ENCODE results near the gene IL36A.

IL36A gene

DNA sequence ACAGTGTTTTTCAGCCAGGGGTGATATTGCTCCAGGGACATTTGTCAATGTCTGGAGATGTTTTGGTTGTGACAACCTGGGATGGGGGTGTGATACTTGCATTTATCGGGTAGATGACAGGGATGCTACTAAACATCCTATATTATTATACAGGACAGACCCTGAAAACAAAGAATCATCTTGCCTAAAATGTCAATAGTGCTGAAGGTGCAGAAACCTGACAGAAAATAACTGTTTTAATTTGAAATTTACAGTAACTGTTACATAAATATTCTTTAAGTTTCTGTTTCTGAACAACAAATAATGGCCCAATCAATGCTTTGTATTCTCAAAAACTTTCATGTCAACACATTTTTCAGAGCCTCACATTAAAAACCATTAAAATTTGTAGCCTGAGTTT lies 2.0 kb downstream of the IL36A start:
- DNase-seq (ENCODE audit: low spot score): no peak

DNA sequence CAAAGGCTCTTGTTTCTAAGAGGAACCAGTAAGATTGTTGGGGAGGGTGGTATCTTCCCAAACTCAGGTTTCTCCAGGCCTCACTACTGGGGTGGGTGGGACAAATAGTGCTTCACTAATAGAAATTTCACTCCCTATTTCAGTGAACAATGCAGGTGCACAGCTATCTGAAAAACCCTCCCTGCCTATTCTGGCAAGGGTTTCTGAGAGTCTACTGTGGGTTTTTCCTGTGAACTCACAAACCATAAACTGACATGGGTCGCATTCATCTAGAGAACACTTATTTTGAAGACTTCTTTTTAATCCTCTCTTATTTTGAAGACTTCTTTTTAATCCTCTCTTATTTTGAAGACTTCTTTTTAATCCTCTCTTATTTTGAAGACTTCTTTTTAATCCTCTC lies 4.4 kb downstream of the IL36A start:
- DNase-seq (ENCODE audit: low spot score): no peak

DNA sequence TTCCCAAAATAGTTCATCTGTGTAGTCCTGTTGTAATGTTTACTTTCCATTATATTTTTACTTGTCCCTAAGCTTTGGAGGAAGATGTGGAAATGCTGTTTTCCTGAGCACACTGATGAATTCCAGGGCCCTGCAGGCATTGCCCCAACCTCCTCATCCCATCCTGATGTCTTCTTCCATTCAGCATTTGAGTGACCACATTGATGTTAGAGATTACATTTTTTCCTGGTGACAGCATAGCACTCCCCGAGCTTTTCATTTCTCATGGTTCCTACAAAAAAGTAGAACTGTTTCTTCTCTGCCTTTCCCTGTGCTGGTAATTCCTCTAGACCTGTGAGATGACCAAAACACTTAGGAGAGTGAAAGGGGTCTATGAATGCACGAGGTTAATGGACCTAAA lies 4.8 kb downstream of the IL36A start:
- no peak for DNase-seq (ENCODE audit: low spot score)

DNA sequence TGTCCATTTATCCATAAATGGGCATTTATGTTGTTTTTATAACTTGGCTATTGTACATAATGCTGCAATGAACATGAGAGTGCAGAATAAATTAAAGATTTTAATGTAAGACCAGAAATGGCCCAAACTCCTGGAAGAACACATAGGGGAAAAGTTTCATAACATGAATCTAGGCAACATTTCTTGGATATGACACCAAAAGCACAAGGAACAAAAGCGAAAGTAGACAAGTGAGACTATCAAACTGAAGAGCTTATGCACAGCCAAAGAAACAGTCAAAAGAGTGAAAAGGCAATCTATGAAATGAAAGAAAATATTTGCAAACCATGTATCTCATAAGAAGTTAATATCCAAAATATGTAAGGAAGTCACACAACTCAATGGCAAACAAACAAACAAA lies 5.8 kb downstream of the IL36A start:
- no peak for DNase-seq (ENCODE audit: low spot score)

DNA sequence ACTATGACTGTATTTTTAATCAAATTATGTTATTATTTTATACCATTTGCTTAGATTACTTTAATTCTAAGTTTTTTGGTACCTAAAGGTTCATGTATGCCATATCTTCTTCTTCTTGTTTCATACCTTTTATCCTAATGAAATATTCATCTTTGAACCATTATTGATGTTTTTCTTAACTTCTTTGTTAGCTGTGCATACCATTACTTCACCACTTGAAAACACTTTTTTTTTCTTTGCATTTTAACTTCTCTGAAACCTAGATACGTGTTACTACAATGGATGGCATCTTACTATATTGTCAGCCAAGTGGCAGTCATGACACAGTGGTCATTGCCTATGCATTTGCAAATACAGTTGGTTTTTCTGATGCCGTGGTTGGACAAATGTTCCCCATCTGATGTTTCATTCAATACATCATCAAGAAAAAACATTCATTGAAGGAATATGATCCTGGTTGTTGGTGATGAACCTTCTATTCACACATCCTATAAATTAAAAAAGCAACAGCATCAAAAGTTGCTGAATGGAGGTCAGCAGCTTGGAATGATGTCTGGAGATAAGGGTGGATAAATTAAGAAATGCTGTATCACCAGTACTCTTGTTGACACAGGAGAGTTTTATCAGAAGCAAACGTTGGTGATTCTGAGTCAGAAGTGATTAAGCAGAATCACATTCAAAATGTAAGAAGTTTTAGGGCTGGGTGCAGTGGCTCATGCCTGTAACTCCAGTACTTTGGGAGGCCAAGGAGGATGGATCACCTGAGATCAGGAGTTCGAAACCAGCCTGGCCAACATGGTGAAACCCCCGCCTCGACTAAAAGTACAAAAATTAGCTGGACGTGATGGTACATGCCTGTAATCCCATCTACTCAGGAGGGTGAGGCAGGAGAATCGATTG lies 7.4 kb downstream of the IL36A start:
- no peak for DNase-seq (ENCODE audit: low spot score)

DNA sequence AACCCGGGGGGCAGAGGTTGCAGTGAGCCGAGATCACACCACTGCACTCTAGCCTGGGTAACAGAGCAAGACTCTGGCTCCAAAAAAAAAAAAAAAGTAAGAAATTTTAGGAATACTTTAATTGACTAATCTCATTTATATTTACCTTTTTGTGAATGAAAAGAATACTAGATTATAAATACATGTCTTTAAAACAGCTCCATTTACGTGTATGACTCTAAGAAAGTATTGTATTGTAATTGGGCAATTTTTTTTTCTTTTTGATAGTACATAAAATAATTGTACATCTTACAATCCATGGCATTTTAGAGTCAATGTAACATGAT lies 8.0 kb downstream of the IL36A start:
- no peak for DNase-seq (ENCODE audit: low spot score)

DNA sequence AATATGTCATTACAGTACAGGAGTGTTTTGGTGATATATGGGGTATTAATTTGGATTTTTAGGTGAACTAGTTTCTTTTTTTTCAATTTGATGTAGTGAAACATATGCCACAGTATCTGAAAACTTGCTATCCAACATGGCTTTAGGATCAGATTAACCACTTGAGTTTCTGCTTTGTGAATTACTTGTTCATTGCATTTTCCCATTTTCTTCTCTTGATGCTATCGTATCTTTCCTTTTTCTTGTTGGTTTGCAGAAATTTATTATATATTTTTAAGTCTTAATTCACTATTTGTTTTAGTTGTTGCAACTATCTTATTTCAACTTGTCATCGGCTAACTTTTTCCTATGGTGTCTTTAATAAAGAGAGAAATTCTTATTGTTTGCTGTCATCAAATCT lies 8.8 kb downstream of the IL36A start:
- no peak for DNase-seq (ENCODE audit: low spot score)

DNA sequence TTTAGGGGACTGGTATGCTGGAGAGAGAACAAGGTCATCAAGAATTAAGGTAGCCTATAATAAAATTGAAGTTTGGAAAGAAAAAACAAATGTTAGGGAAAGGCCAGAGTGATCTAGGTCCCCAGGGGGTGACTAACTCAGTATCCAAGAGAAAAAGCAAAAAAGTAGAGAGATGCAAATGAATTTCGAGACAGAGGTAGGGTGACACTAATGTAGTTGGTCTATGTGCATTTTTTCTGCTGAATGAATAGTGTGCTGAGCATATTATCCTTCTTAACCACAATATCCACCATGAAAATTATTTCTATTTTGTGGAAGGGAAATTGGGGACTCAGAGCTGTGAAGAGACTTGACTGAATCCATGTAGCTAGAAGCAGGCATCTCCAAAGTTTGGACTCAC lies 9.8 kb downstream of the IL36A start:
- DNase-seq (ENCODE audit: low spot score): no peak

DNA sequence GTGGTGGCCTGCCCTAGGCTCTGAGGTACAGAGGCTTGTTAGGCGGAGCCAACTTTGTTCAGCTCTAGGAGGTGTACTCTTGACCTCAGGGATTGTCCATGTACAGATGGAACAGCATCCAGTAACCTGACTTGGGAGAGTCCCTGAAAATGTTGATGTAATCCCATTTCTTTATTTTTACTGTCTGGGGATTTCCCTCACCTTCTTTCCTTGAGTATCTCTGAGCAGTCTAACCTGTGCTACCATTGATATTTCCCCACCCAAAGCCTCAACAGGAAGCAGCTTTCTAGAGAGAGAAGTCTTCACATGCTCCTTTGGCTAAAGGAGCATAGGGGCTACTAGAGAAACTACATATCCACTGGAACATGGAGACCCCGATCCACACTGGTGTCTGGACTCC lies 10.4 kb downstream of the IL36A start:
- DNase-seq (ENCODE audit: low spot score): no peak

DNA sequence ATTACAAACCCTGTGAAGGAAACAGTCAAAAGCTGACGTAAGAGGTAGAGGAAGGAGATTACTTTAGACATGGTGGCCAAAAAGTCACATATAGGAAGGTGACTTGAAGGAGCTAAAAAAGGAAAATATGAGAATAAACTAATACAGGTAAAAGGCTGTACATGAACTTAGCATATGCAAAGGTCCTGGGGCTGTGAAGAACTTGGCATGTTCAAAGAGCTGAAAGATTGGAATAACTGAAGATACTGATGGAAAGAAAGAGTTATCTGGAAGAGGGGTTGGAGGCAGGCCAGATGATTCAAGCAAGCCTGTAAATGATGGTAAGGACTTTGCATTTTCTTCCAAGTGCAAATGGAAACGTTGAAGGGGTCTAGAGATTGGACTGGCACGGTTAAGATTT lies 13.2 kb downstream of the IL36A start:
- DNase-seq (ENCODE audit: low spot score): no peak

DNA sequence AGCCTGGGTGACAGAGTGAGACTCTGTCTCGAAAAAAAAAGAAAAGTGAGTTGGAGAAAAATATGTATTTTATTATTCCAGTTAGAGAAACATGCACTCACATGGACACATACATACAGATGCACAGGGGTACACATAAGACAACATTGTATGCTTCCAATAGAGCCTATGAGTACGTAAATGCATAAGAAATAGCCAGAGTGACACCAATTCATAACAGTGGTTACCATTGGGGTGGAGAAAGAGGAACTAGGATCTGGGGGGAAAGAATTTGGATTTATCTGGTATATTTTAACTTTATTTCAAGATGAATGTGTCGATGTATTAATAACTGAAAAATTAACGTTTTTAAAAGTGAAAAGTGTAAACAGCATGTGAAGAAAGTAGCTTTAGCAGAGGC lies 16.1 kb downstream of the IL36A start:
- no peak for DNase-seq (ENCODE audit: low spot score)

DNA sequence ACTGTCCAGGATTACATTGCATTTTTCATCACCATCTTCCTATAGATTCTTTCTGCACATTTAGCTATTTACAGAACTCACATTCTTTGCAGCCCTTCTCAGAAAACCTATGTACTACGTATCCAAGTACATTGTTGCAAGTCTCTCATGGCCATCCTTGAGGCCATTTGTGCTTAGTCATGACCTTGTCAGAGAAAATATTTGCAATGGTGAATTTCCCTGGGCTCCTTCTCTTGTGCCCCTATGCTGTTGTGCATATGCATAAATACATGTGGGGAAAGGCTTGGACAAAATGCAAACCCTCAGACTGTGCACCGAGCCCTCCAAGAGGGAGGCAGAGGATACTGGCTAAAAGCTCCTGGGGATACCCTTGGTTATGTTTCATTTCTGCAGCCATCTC lies 19.5 kb downstream of the IL36A start:
- DNase-seq (ENCODE audit: low spot score): no peak

DNA sequence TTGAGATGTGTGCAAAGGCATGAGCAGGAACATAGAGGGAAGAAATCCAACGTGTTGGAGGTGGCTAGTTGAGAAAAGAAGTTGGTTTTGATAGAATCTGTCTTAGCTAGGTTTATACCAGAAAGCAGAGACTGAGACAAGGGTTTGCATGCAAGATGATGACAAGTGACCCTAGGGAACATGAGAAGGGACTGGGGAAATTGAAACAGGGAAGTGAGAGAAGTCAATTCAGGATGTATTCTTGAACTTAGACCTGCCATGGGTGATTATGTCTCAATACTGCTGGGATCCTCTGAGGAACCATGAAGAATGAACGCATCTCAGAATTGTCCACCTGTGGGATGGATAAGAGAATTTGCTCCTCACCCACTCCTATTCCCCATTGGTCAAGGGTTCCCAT lies 20.5 kb downstream of the IL36A start:
- no peak for DNase-seq (ENCODE audit: low spot score)

DNA sequence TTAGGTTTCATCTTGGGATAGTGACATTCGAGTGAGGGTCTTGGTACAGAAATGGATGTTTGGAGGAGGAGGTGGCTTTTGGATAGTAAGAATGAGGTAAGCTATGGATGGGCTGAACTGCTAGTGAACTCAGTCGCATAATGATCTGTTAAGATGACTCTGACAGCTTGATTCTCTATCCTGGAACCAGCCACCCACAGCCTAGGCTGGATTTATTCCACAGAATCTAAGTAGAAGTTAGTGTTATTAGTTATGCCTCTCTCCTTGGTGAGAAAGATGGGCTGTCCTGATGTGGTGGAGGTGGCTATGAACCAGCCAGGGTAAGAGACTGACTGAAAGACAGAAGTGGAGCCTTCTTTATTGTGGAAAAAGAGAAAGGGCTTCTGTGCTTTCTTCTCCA lies 22.4 kb downstream of the IL36A start:
- no peak for DNase-seq (ENCODE audit: low spot score)

DNA sequence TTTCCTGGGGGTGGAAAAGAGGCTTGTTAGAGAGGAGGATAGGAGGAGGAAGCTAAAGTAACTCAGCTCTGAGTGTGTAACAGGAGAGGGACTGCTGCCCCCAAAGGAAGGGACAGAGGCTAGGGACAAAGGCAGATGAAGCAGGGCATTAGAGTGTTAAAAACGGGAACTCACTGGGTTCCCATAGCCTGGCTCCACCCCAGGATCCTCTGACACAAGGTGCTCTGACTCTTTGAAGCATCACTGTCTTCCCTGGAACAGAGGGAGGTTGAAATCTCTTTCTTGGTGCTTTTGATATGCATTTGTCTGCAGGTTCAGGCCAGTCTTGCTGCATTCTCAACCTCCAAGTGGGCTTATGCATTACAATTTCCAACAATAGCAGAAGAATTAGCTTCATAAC lies 22.9 kb downstream of the IL36A start:
- DNase-seq (ENCODE audit: low spot score): no peak

DNA sequence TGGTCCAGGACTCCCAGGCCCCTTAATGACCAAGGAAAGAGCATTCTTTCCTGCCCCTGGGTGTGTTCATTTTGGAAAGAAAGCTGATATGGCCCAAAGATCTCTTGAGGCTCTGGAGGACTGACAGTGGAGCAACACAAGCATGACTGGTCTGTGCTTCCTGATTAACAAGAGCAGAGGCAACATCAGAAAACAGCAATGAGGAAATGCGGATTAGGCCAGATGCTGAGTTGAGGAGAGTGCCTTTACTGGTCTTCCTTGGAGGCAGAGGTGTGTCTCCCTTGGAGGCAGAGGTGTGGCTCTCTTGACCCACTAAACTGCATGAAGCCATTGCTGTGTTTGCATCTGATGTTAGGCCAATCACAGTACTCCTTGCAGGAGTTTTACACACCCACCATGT lies 27.5 kb downstream of the IL36A start:
- DNase-seq (ENCODE audit: low spot score): no peak

DNA sequence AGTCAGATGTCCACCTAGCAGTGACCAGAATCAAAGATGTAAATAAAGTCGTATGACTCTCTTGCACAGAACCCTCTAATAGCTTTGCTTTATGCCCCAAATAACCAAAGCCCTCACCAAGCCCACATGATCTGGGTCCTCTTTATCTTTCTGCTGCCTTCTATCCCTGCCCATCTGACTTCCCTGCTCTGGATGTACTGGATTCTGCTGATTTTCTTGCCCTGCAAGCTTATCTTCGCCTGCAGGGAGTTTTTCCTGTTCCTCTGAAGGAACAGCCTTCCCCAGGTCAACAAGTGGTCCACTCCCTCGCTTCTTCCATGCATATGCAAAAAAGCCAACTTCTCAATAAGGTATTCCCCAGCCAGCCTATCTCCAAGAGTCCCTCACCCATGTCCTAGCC lies 28.8 kb downstream of the IL36A start:
- DNase-seq (ENCODE audit: low spot score): no peak

DNA sequence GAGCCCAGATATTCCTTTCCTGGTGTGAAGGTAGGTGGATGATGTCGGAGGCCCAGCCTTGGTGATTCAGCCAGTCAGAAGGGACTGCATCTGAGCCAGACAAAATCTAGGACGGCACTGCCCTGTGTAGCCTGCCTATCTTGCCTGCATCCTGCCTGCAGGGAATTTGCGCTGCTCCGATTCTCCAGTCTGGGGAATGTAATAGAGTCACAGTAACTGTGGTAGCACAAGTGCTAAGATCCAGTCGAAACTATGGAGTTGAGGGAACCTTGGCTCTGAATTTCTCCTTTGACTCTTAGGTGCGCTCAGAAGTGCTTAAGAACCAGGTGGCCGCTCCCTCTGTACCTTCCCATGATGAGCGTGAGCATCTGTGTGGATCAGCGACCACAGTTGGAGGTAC lies 31.5 kb downstream of the IL36A start:
- DNase-seq (ENCODE audit: low spot score): no peak

DNA sequence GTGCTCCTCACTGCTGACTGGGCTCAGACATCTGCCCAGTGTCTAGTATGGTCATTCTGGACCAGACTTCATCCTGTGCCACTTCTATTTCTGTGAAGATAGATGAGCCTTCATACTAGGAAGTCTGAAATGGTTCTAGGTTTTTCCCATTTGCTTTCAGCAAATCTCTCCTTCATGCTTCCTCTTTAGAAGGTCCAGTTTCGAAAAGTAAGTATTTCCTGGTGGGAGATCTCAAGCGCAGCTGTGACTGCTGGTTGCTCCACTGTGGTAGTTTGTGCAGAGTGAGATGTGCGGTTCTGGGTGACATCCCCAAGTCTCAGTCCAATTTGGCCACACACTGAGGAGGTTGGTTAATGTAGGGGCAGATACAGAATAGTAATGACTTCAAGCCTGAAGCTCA lies 33.0 kb downstream of the IL36A start:
- no peak for DNase-seq (ENCODE audit: low spot score)

DNA sequence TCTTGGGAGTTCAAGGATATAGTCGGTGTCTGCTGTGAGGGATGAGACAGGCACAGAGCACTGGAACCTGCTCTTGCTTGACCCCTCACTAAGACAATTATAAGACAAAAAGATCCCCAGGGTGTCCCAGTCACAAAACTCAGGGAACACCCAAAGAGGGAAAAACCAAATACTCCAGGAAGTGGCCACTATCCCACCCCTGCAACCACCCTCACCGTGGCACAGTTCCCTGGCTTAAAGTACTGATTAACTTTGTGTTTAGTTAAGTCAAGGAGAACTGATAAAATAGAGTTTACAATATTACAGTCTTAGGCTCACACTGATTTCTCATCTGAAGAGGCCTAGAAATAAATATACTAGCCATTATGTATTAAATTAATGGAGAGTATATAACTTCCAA lies 33.9 kb downstream of the IL36A start:
- no peak for DNase-seq (ENCODE audit: low spot score)

DNA sequence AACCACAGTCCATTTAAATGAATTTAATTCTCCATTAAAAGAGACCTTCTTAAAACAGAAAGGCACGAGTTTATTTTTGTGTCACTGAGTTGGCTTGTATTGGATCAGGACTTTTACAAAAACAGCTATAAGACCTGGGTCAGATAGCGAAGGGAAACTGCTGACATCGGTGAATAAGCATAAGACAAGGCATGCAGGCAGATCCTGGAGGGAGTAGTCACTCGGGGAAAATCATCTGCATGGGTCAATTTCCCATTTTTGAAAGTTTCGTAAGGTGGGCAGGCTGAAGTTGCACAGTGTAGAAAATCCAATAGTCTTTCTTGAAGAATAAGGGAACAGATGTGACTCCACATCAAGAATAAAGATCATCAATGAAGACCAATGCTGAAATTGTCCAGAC lies 34.5 kb downstream of the IL36A start:
- no peak for DNase-seq (ENCODE audit: low spot score)

DNA sequence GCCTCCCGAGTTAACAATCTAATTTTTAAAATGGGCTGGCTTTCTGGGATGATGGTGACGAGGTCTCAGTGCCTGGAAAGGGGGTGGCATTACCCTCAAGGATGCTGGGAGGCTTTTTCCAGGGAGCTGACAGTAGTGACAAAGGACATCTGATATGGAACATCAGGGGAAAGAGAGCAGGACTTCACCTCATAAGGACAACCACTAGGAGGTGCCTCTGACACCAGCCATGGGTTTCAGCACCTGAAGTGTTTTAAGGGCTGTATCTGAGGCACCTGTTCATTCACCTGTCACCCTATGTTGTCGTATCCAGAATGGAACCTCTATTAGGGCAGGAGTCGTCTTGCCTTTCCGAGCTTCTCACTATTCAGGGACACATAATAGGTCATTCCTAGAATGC lies 36.6 kb downstream of the IL36A start:
- DNase-seq (ENCODE audit: low spot score): no peak

DNA sequence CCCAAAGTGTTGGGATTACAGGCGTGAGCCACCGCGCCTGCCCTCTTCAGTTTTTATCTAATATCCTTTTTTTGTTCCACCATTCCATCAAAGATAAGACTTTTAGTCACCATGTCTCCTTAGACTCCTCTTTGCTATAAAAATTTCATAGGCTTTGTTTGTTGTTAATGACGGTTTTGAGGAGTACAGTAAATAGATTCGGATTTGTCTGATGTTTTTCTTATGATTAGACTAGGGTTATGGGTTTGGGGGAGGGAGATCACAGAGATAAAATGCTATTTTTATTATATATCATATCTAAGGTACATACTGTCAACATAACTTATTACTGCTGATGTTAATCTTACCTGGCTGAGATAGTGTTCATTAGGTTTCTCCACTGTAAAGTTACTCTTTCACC lies 41.2 kb downstream of the IL36A start:
- no peak for DNase-seq (ENCODE audit: low spot score)
